GM13976 (cell line): ENCODE results near the gene NTHL1.

Experiments used
- DNase-seq: peaks from one replicate; pipeline ENCODE4 v3.0.0; 2012; ENCODE audit warnings: low spot score
- CTCF ChIP-seq: IDR thresholded peaks from 2 replicates; pipeline ENCODE4 v1.5.1; 2012; ENCODE audit warnings: borderline replicate concordance, mild to moderate bottlenecking; ENCODE audit not compliant: insufficient read depth; ENCODE audit errors: extremely low read depth, missing control alignments, control extremely low read depth
- in situ Hi-C: fragments of 300-500 bp; cut with MboI; formaldehyde crosslinking; loops from one replicate; pipeline ENCODE4 v1.12.0; 2022; ENCODE audit warnings: low sequenced_read_pairs, mixed read lengths, inconsistent platforms; ENCODE audit not compliant: unreplicated experiment

NTHL1 gene

DNA sequence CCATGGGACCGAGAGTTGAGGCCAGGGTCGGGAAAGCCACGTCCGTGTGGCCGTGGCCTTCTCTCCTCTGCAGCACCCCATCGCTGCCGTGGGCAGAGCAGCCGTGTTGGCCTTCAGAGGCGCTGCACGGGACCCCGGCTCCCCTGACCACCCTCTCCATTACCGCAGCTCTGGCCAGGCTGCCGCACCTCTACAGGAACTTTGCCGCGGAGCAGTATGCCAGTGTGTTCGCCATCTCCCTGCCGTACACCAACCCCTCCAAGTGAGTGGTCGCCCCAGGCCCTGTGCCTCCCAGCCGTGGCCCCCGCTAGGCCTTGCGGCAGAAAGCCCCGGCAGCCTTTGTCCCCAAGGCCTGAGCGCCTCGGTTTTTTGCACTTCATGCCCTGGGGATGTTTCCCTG, 28.0 kb upstream of the NTHL1 start:
- in situ Hi-C loops: no loop called here

DNA sequence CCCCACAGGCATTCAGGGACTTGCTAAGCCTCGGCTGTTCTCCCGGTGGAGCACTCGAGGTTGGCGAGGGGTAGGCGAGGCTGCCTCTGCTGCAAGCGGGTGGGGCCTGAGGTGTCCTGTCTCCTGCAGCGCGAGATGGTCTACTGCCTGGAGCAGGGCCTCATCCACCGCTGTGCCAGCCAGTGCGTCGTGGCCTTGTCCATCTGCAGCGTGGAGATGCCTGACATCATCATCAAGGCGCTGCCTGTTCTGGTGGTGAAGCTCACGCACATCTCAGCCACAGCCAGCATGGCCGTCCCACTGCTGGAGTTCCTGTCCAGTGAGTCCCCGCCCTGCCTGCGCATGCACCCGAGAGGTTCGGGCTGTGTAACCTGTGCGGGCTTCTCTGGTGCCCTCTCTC, 26.4 kb upstream of the NTHL1 start:
- no peak for TF ChIP-seq CTCF
- in situ Hi-C loops: no loop called here
- DNase-seq: no peak

More for the DNA sequence above, 28.0 kb upstream of the NTHL1 start:
- DNase-seq: no peak
- TF ChIP-seq CTCF: no peak

DNA sequence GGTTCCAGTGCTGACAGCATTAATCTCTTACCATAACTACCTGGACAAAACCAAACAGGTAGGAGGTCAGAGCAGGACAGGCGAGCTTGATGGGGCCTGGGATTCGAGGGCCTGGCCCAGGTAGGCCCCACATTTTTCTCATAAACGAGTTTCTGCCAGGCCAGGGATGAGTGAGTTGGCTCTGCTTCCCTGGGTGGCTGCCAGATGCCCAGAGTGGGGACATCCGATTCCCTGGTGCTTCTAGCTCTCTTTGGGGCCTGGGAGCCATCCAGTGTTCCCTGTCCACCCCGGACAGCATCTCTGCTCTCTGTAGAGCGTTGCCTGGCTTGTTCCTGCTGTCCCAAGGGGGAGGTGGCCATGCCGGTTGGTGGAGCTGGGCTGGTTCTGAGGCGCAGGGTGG, 25.3 kb upstream of the NTHL1 start:
- DNase-seq: no peak
- in situ Hi-C loops: no loop called here
- no peak for TF ChIP-seq CTCF

DNA sequence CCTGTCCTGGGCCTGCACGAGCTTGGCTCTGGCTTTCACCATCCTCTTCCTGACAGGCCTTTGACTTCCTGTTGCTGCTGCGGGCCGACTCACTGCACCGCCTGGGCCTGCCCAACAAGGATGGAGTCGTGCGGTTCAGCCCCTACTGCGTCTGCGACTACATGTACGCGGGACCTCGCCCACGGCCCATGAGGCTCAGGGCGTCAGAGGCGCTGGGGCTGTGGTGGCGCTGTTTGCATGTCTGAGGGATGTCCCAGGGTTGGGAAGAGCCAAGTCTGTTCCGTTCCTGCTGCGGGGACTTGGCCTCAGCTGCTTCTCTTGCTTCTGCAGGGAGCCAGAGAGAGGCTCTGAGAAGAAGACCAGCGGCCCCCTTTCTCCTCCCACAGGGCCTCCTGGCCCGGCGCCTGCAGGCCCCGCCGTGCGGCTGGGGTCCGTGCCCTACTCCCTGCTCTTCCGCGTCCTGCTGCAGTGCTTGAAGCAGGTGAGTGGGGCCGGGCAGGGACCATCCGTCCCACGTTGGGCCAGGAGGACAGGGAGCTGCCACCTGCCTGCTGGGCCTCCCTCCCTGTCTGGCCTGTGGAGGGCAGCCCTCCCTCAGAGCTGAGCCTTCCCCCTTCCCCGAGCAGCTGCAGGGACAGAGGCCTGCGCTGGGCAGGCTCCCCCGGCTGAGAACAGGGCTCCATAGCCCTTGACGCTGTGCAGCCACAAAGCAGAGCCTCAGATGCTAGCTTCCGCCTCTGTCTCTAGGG, 24.0 kb upstream of the NTHL1 start:
- DNase-seq: no peak
- in situ Hi-C loops: no loop called here

DNA sequence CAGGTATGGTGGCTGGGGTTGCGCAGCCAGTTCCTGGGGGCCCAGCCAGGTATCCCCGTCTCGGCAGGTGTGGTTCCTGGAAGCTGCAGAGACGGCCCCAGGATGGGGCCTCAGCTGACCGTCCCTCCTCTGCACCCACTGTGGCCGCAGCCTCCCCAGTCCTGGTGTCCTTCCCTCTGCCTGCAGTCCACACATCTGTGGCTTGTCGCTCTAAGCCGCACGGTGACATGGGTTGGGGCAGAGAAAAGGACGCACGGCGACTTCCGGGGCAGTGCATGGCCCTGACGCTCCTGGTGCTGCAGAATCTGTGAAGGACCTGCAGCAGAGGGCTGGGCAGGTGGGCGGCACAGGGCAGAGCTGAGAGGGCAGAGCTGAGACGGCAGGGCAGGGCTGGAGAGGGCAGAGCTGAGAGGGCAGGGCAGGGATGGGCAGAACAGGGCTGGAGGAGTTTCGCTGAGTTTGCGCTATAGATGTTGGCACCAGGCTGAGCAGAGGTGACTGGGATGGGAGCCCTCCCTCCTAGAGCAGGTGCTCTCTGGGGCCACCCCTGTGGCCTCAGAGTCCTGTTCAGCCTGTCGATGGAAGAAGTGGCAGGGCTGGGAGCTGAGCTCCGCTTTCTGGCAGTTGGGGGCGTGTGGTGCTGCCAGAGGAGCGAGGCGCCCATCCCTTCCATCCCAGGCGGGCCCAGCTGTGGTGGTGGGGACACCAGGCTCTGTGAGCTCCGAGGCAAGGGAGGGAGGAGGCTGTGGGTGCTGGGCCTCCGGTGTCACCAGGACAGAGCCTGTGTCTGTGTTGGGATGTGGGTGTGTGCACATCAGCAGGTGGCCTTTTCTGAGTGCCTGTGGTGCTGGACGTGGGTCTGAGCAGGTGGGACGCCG, 23.2 kb upstream of the NTHL1 start:
- TF ChIP-seq CTCF: no peak
- DNase-seq: no peak
- in situ Hi-C loops: no loop called here

More for the DNA sequence above, 24.0 kb upstream of the NTHL1 start:
- no peak for TF ChIP-seq CTCF

- in situ Hi-C loops: no loop called here
- no peak for TF ChIP-seq CTCF
- no peak for DNase-seq
These were observed 18.5 kb upstream of the NTHL1 start for GRCh38 chr16:2066139-2066538.
